Measurements from ENCODE around the gene MPP3. TPM values are rescaled to one million over a fixed set of nuclear protein-coding genes. Genes with fewer than 3 reads are reported as not detected.
A peak's percentile ranks its signal among the peaks of the same experiment; 100 is the strongest.

The MPP3 gene
- total RNA-seq (2022): 18.7 and 24.5 TPM in 2 replicates
- percentile 72 among the genes with signal in this experiment for Bru-seq, nascent RNA
- percentile 58 among the genes with signal in this experiment for BruChase-seq, experiment 1, labeled RNA remaining after a 6-hour chase
- BruChase-seq, experiment 2, labeled RNA remaining after a 2-hour chase: percentile 77 among the genes with signal in this experiment
- long read RNA-seq, partial matches to known transcripts: 4 of 25 reads
- long read RNA-seq, other reads (novel, unspliced or antisense): 19 of 25 reads

DNA sequence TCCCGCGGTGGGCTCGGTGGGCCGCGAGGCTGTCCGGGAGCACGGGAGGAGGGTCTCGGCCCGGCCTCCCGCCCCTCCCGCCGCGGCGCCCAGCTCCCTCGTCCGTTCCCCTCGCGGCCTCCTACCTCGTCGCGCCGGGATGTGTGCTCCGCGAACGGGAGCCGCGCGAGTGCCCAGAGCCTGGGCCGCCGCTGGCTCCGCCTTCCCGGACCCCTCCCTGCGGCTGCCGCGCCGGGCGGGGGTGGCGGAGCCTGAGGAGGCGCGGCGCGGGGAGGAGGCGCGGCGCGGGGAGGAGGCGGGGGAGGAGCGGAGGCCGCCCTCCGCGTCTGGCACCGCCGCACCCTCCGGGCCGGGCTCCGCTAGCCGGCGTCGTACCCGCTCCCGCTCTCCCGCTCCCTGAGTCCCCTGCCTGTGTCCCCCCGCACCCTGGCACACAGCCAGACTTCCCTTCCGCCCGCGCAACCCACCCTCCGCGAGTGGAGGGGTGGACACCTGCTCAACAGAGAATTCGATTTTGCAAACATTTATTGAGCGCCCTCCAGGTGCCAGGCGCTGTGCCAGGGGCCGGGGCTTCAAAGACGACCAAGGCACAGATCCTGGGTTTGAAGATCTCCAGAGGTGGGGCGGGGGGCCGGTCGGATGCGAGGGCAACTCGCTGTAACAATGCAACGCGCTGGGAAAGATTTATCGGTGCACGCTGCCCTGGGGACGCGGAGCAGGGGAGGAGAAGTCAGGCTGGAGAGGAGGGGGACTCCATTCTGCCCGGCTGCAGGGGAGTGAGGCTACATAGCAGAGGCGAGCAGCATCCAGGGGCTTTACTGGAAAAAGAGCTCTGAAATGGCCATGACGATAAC is at the start of gene MPP3:
Gene MPP3 (minus strand): TSS at position 171 of the 854 bp plus-strand sequence. CDS start 1,240 bp downstream, outside the sequence.
- Mint-ChIP-seq H3K9me3 (ENCODE audit: unreplicated experiment) (no peaks in the 10 kb centered on the region), H3K4me1 (ENCODE audit: insufficient read depth, unreplicated experiment) (peaks cover 12% of the 10 kb centered on the region), H3K27ac (ENCODE audit: low read depth, unreplicated experiment) (no peak within 1 kb of the TSS), H3K27me3 (ENCODE audit: insufficient read depth, unreplicated experiment) (no peaks in the 10 kb centered on the region), H3K36me3 (ENCODE audit: insufficient read depth, unreplicated experiment) (peaks cover 18% of the 10 kb centered on the region), H3K4me3 (ENCODE audit: unreplicated experiment) (peak within 1 kb of the TSS; percentile 77)
- peak; percentile 80 for DNase-seq (ENCODE audit: unreplicated experiment)
- no TSS peak for BruUV-seq (replicated peaks)
- CTCF ChIA-PET: interaction anchor here (1.2 kb wide), 1 partner anchor 9 kb away, joined by 3 read pairs; no protein-coding TSS in a partner anchor
- POLR2A ChIA-PET: interaction anchor here (0.6 to 2.0 kb wide), 4 partner anchors 13 to 55 kb away, joined by 3 to 7 read pairs (median 4); partner anchors contain the start of gene DUSP3
- intact Hi-C loops (cut with micrococcal nuclease): loop anchor here (5.0 kb wide), 1 partner anchor 51 kb away; the partner anchor contains the start of gene CFAP97D1
- no peak for TF ChIP-seq CTCF (IDR thresholded peaks at IDR 0.05; ENCODE audit: unreplicated experiment)

- Mint-ChIP-seq H3K36me3 (ENCODE audit: insufficient read depth, unreplicated experiment) (no peaks in the 10 kb centered on the region), H3K4me1 (ENCODE audit: insufficient read depth, unreplicated experiment) (peaks cover 6% of the 10 kb centered on the region), H3K9me3 (ENCODE audit: unreplicated experiment) (no peaks in the 10 kb centered on the region), H3K4me3 (ENCODE audit: unreplicated experiment) (no peak overlapping the region), H3K27me3 (ENCODE audit: insufficient read depth, unreplicated experiment) (peaks cover 44% of the 10 kb centered on the region), H3K27ac (ENCODE audit: low read depth, unreplicated experiment) (no peak overlapping the region)
- TF ChIP-seq CTCF (IDR thresholded peaks at IDR 0.05; ENCODE audit: unreplicated experiment): no peak
- no TSS peak for BruUV-seq (replicated peaks)
- CTCF ChIA-PET: interaction anchor here (1.0 to 4.9 kb wide), 3 partner anchors 14 to 98 kb away, joined by 3 to 87 read pairs (median 3); no protein-coding TSS in a partner anchor
- POLR2A ChIA-PET: no interaction called here
- intact Hi-C loops (cut with micrococcal nuclease): no loop called here
- DNase-seq (ENCODE audit: unreplicated experiment): no peak
Measured at GRCh38 chr17:43881758-43882505, 49.0 kb upstream of the MPP3 start.

- ChIA-PET CTCF (interaction anchor here (0.6 to 4.9 kb wide), 10 partner anchors 13 to 1729 kb away, joined by 3 to 87 read pairs (median 4); partner anchors contain the start of gene MPP2), POLR2A (no interaction called here)
- peaks cover 36% of the 10 kb centered on the region for H3K27me3 Mint-ChIP-seq (ENCODE audit: insufficient read depth, unreplicated experiment)
- DNase-seq (ENCODE audit: unreplicated experiment): no peak
- no peak overlapping the region for H3K4me3 Mint-ChIP-seq (ENCODE audit: unreplicated experiment)
- intact Hi-C loops (cut with micrococcal nuclease): no loop called here
- BruUV-seq (replicated peaks): no TSS peak
- H3K9me3 Mint-ChIP-seq (ENCODE audit: unreplicated experiment): no peaks in the 10 kb centered on the region
- H3K4me1 Mint-ChIP-seq (ENCODE audit: insufficient read depth, unreplicated experiment): peaks cover 6% of the 10 kb centered on the region
- no peak for TF ChIP-seq CTCF (IDR thresholded peaks at IDR 0.05; ENCODE audit: unreplicated experiment)
- H3K27ac Mint-ChIP-seq (ENCODE audit: low read depth, unreplicated experiment): no peak overlapping the region
- no peaks in the 10 kb centered on the region for H3K36me3 Mint-ChIP-seq (ENCODE audit: insufficient read depth, unreplicated experiment)
Measured at GRCh38 chr17:43881181-43881580, 48.2 kb upstream of the MPP3 start.

All from MCF 10A (cell line).